Psoas muscle (tissue), 8 donors: ENCODE results near the gene LRRC8D. TPM values are rescaled to one million over a fixed set of nuclear protein-coding genes. Genes with fewer than 3 reads are reported as not detected.

ENCODE experiments used
- ATAC-seq, 4 donors: fragments of 200-7000 bp; cut with Tn5 transposase; one replicate each; pipeline ENCODE4 v1.9.1; 2020; ENCODE audit warnings: moderate library complexity in 3 of 4, mild to moderate bottlenecking in 2 of 4
- DNase-seq, 2 donors: peaks; one replicate each; pipeline ENCODE4 v3.0.0-alpha.2; 2020
- H3K27ac ChIP-seq: fragments of 200-600 bp; one replicate; pipeline ENCODE4 v1.8.0; 2022
- H3K27me3 ChIP-seq, 3 donors: fragments of 200-600 bp in 1 of 3; one replicate each; pipeline versions ENCODE4 v1.6.1 to v1.8.0; 2013 to 2022; ENCODE audit warnings: low read length in 2 of 3, mild to moderate bottlenecking in 2 of 3, moderate library complexity in 1 of 3; ENCODE audit not compliant: insufficient read depth in 3 of 3
- H3K36me3 ChIP-seq, 2 donors: fragments of 200-600 bp in 1 of 2; one replicate each; pipeline versions ENCODE4 v1.6.1 to v1.8.0; 2013 to 2022; ENCODE audit warnings: low read depth in 1 of 2, mild to moderate bottlenecking in 1 of 2, moderate library complexity in 1 of 2; ENCODE audit not compliant: insufficient read depth in 1 of 2
- H3K4me1 ChIP-seq: fragments of 200-600 bp; one replicate; pipeline ENCODE4 v1.8.0; 2022
- H3K4me3 ChIP-seq: fragments of 200-600 bp; one replicate; pipeline ENCODE4 v1.8.0; 2022; ENCODE audit warnings: mild to moderate bottlenecking
- H3K9me3 ChIP-seq: fragments of 200-600 bp; one replicate; pipeline ENCODE4 v1.8.0; 2022
- WGBS, 3 donors: extraction: QIAGEN DNeasy Blood & Tissue Kit; methylation state at CpG; one replicate each; pipeline versions ENCODE4 v1.1.6 to v1.1.7; 2013; 5-methylcytosine and 5-hydroxymethylcytosine counted together
- intact Hi-C, 2 donors: fragments of 100-400 bp; cut with DNase I; formaldehyde crosslinking; loops; one replicate each; pipeline versions ENCODE4 v1.11.0 to v1.14.2; 2022
- polyA plus RNA-seq, 3 donors: library from polyadenylated mRNA; stranded (reverse); fragments of 200-250 nt; gene quantifications; one replicate each; pipeline ENCODE4 v1.2.3, GENCODE V29; 2013
- total RNA-seq, 4 donors: library from RNA; stranded (reverse); fragmentation: NEBNext Ultra II Directional in 2 of 4; extraction: Animal tissue kit (Norgen Biotek cat#: 25700) in 2 of 4; gene quantifications; one replicate each; pipeline versions ENCODE4 v1.2.1 to v1.2.4, GENCODE V29; 2021 to 2023
- TF ChIP-seq, protein P1 (sequence below): fragments of 200-600 bp; IDR thresholded peaks from one replicate; pipeline ENCODE4 v1.8.0; 2022; ENCODE audit warnings: antibody characterized with exemption
- donor health status: healthy with polysubstance abuse.
- donor health status: DM: no; HTN: no; CAD: no; lungs with moderate emphysema.
- donor health status: Bipolar disorder and iron deficiency.
- donor health status: healthy.
- donor health status: DM: yes; HTN: yes; CAD: no.
- donor health status: DM: no; HTN: no; CAD: no.
- donor health status: DM: no; HTN: no; CAD: no.
- donor health status: DM: yes; HTN: yes; CAD: no.

The LRRC8D gene
- total and polyA plus RNA-seq, 7 donors: 3.5 to 7.1 (median 5.6) TPM

DNA sequence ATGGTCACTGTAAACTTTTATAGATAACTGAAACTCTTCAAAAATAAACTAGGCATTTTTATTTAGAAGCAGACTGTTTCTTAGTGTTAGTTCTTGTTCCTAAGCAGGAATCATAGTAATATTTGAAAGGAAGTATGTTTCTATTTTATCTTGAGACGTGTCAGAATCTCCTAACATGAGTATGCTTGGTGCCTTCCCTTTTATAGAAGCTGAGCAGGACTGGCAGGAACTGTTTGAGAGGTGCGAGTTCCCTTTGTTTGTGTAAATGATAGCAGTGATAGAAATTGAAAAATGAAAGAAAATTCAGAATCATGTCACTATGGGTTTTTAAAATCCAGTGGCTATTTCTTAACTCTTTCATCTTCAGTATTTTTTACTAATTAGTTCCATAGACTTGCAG, 56.9 kb downstream of the LRRC8D start:
- Histone ChIP-seq H3K27ac (peak overlapping the region; percentile 59), H3K4me3 (no peak overlapping the region), H3K9me3 (no peaks in the 10 kb centered on the region), H3K27me3 (no peaks in the 10 kb centered on the region), H3K4me1 (peaks cover 33% of the 10 kb centered on the region), H3K36me3 (no peaks in the 10 kb centered on the region)
- DNase-seq (no peak), ATAC-seq (peak in 2 of 4 donors; percentile 49 to 50)
- WGBS, 3 donors: 50 to 80% (median 50%) methylated on average over 2 of the region's 2 CpGs
- TF ChIP-seq, protein P1, sequence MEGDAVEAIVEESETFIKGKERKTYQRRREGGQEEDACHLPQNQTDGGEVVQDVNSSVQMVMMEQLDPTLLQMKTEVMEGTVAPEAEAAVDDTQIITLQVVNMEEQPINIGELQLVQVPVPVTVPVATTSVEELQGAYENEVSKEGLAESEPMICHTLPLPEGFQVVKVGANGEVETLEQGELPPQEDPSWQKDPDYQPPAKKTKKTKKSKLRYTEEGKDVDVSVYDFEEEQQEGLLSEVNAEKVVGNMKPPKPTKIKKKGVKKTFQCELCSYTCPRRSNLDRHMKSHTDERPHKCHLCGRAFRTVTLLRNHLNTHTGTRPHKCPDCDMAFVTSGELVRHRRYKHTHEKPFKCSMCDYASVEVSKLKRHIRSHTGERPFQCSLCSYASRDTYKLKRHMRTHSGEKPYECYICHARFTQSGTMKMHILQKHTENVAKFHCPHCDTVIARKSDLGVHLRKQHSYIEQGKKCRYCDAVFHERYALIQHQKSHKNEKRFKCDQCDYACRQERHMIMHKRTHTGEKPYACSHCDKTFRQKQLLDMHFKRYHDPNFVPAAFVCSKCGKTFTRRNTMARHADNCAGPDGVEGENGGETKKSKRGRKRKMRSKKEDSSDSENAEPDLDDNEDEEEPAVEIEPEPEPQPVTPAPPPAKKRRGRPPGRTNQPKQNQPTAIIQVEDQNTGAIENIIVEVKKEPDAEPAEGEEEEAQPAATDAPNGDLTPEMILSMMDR: no peak
- intact Hi-C loops: no loop called here

DNA sequence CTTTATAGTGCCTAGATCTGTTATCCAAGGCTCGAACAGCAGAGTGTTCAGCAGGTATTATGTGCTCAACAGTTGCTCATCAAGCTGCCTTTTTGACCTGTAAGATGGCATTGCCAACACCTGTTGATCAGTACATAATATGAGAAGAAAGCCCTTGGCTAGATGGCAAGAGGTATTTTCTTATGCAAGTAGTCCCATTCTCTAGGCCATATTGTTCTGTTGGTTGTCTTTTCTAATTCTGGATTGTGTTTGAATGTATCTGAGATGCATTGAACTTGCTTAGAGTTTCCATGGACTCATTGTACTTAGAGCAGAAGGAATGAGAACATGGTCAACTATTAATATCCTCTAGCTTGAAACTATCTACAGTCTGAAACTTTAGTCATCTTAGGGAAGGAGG, 57.4 kb downstream of the LRRC8D start:
- TF ChIP-seq, protein P1: no peak
- Histone ChIP-seq H3K9me3 (no peaks in the 10 kb centered on the region), H3K27me3 (no peaks in the 10 kb centered on the region), H3K36me3 (no peaks in the 10 kb centered on the region), H3K4me3 (no peak overlapping the region), H3K4me1 (peaks cover 29% of the 10 kb centered on the region), H3K27ac (peak overlapping the region; percentile 59)
- DNase-seq (no peak), ATAC-seq (peak; percentile 73 to 87 (median 86))
- intact Hi-C loops: no loop called here
- 31 to 42% (median 36%) methylated on average over 1 of the region's 1 CpG for WGBS, 3 donors

GRCh38 chr1:89880679-89881078, 59.8 kb downstream of the LRRC8D start:
- DNase-seq (no peak), ATAC-seq (no peak)
- no peak overlapping the region for H3K4me3 ChIP-seq
- peaks cover 23% of the 10 kb centered on the region for H3K4me1 ChIP-seq
- no peaks in the 10 kb centered on the region for H3K36me3 ChIP-seq
- no peaks in the 10 kb centered on the region for H3K9me3 ChIP-seq
- TF ChIP-seq, protein P1: no peak
- intact Hi-C loops: no loop called here
- 91 to 98% (median 95%) methylated on average over 1 of the region's 1 CpG for WGBS, 3 donors
- H3K27me3 ChIP-seq: no peaks in the 10 kb centered on the region
- H3K27ac ChIP-seq: no peak overlapping the region

DNA sequence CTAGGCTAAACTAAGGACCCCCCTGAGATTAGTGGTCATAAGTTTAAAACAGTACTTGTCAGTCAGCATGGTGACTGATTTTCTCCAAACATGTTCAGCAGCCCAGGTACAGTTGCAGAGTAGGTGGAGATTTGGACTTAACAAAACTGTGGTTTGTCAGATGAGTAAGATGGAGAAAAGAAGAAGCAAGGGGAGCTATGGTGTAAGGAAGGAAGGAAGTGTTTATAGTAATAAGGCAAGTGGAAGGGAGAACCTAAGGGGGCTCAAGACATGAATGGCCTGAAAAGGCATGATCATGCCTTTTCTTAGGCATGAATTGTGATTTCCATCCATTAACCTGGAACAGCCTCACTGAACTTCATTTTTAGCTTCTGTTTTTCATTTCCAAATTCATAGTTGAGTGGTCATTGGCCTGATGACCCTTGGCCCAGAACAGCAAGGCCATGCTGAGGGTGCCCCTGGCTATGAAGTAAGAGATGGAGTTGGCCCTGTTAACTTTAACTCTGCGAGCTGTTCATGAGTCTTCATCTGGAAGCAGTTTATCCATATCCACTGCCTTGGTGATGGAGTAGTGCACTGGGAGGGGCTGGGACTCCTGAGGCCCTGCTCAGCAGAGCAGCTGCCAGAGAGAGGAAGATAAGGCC, 60.7 kb downstream of the LRRC8D start:
- Histone ChIP-seq H3K27ac (no peak overlapping the region), H3K9me3 (no peaks in the 10 kb centered on the region), H3K4me3 (no peak overlapping the region), H3K4me1 (peaks cover 17% of the 10 kb centered on the region), H3K27me3 (no peaks in the 10 kb centered on the region), H3K36me3 (no peaks in the 10 kb centered on the region)
- TF ChIP-seq, protein P1: no peak
- intact Hi-C loops: no loop called here
- DNase-seq (no peak), ATAC-seq (no peak)
- WGBS, 3 donors: 90 to 100% (median 94%) methylated on average over 1 of the region's 1 CpG
